HCT116 (cell line): ENCODE measurements around the gene LRP1B. TPM values are rescaled to one million over a fixed set of nuclear protein-coding genes. Genes with fewer than 3 reads are reported as not detected.

Experiments used
- ATAC-seq: fragments of 200-7000 bp; cut with Tn5 transposase; 2 replicates; pipeline ENCODE4 v1.9.1; 2020; ENCODE audit warnings: mild to moderate bottlenecking, moderate library complexity
- BruUV-seq: library from RNA; stranded (reverse); fragments of 400-500 nt; replicated peaks from 2 replicates; lab custom pipeline; 2021; lab: Mats Ljungman, UMichigan
- CTCF ChIA-PET: fragments of 300-600 bp; sonication (Branson Sonifier 250); formaldehyde crosslinking; loops from one replicate; lab custom pipeline; 2021; ENCODE audit warnings: antibody characterized with exemption; lab: Charles Lee
- POLR2A ChIA-PET: fragments of 300-600, 350-600 bp; sonication (Branson Sonifier 250); formaldehyde crosslinking; loops from one replicate; lab custom pipeline; 2021; ENCODE audit warnings: antibody characterized with exemption; lab: Charles Lee
- RAD21 ChIA-PET, 2 experiments: fragments of 300-600 bp; sonication (Branson Sonifier 250); formaldehyde crosslinking; loops; one replicate each; lab custom pipeline; 2023; ENCODE audit warnings: low total read pairs in 2 of 2; ENCODE audit not compliant: uncharacterized antibody in 2 of 2, unreplicated experiment in 2 of 2, low non-redundant PET in 1 of 2; lab: Charles Lee
- DNase-seq: peaks from one replicate; pipeline ENCODE4 v3.0.0-alpha.2; 2010; ENCODE audit warnings: low read depth, low spot score
- H2AFZ ChIP-seq: fragments of 200-600 bp; shearing (Covaris generic), sonication (generic); 2 replicates; pipeline ENCODE4 v1.6.1; 2017; ENCODE audit warnings: low read depth, mixed run types, mixed read lengths, antibody characterized with exemption, low read length; ENCODE audit not compliant: poor library complexity, severe bottlenecking
- H3K27ac ChIP-seq: 2 replicates; pipeline ENCODE4 v1.5.1; 2012; ENCODE audit warnings: low read depth, low read length
- H3K27me3 ChIP-seq: fragments of 200-600 bp; sonication (generic); 2 replicates; pipeline ENCODE4 v1.6.1; 2016; ENCODE audit warnings: mixed run types, low read length, mixed read lengths; ENCODE audit not compliant: insufficient read depth
- H3K36me3 ChIP-seq, 2 experiments: fragments of 200-500 bp in 1 of 2; fragments of 200-600 bp in 1 of 2; sonication (Bioruptor generic) in 1 of 2; sonication (generic) in 1 of 2; 2 replicates each; pipeline versions ENCODE4 v1.5.1 to v1.6.1; 2014 to 2016; ENCODE audit warnings: low read length in 2 of 2, inconsistent platforms in 1 of 2, mixed read lengths in 1 of 2, mixed run types in 1 of 2; ENCODE audit not compliant: insufficient read depth in 2 of 2, control insufficient read depth in 1 of 2
- H3K4me1 ChIP-seq, 2 experiments: fragments of 200-600 bp in 1 of 2; sonication (generic) in 1 of 2; 2 replicates each; pipeline versions ENCODE4 v1.5.1 to v1.6.1; 2012 to 2017; ENCODE audit warnings: low read length in 2 of 2, inconsistent platforms in 1 of 2, mild to moderate bottlenecking in 1 of 2, mixed read lengths in 1 of 2, mixed run types in 1 of 2, moderate library complexity in 1 of 2; ENCODE audit not compliant: insufficient read depth in 2 of 2, control insufficient read depth in 1 of 2
- H3K4me2 ChIP-seq: fragments of 200-600 bp; sonication (generic); 2 replicates; pipeline ENCODE4 v1.6.1; 2017; ENCODE audit warnings: mixed run types, low read length, mixed read lengths
- H3K4me3 ChIP-seq, 2 experiments: fragments of 200-600 bp in 1 of 2; sonication (generic) in 1 of 2; replicated peaks in 1 of 2; 2 replicates each; pipeline ENCODE4 v1.5.1; 2011 to 2016; ENCODE audit warnings: low read length in 2 of 2, control low read depth in 1 of 2, low read depth in 1 of 2, mild to moderate bottlenecking in 1 of 2, mixed read lengths in 1 of 2, mixed run types in 1 of 2
- H3K79me2 ChIP-seq: fragments of 200-600 bp; sonication (generic); 2 replicates; pipeline ENCODE4 v1.6.1; 2017; ENCODE audit warnings: mild to moderate bottlenecking, mixed run types, low read length, moderate library complexity, mixed read lengths; ENCODE audit not compliant: insufficient read depth
- H3K9ac ChIP-seq: fragments of 200-600 bp; sonication (generic); 2 replicates; pipeline ENCODE4 v1.6.1; 2016; ENCODE audit warnings: low read length, mixed read lengths
- H3K9me2 ChIP-seq: fragments of 200-600 bp; sonication (generic), shearing (Covaris generic); 2 replicates; pipeline ENCODE4 v1.6.1; 2017; ENCODE audit warnings: mixed run types, mild to moderate bottlenecking, moderate library complexity; ENCODE audit not compliant: insufficient read depth
- H3K9me3 ChIP-seq, 2 experiments: fragments of 200-500 bp in 1 of 2; fragments of 200-600 bp in 1 of 2; sonication (Bioruptor generic) in 1 of 2; sonication (generic) in 1 of 2; 2 replicates each; pipeline ENCODE4 v1.6.1; 2014 to 2017; ENCODE audit warnings: low read length in 2 of 2, mixed read lengths in 2 of 2, inconsistent platforms in 1 of 2, low read depth in 1 of 2, mild to moderate bottlenecking in 1 of 2, mixed run types in 1 of 2, moderate library complexity in 1 of 2; ENCODE audit not compliant: control insufficient read depth in 1 of 2, insufficient read depth in 1 of 2
- H4K20me1 ChIP-seq: fragments of 200-600 bp; sonication (generic), shearing (Covaris generic); 2 replicates; pipeline ENCODE4 v1.6.1; 2017; ENCODE audit warnings: mixed run types, mild to moderate bottlenecking, moderate library complexity; ENCODE audit not compliant: insufficient read depth
- EZH2 ChIP-seq: fragments of 200-600 bp; sonication (generic); IDR thresholded peaks from 2 replicates; pipeline ENCODE4 v1.6.1; 2017; ENCODE audit warnings: antibody characterized with exemption, mixed run types
- EZH2phosphoT487 ChIP-seq: fragments of 200-600 bp; IDR thresholded peaks from 2 replicates; pipeline ENCODE4 v1.6.1; 2018; ENCODE audit warnings: antibody characterized with exemption, borderline replicate concordance
- TCF7L2 ChIP-seq: IDR thresholded peaks from 2 replicates; pipeline ENCODE4 v1.7.0; 2011; ENCODE audit warnings: borderline replicate concordance, inconsistent platforms; ENCODE audit not compliant: insufficient read depth, insufficient read length; ENCODE audit errors: extremely low read depth
- intact Hi-C: fragments of 100-400 bp; cut with micrococcal nuclease; formaldehyde crosslinking; loops from 2 replicates; pipeline ENCODE4 v1.10.0; 2022
- total RNA-seq: library from RNA; stranded (reverse); gene quantifications from one replicate; pipeline ENCODE4 v1.2.1, GENCODE V29; 2021; ENCODE audit not compliant: unreplicated experiment
- TF ChIP-seq, protein P1 (sequence below): IDR thresholded peaks from 2 replicates; pipeline ENCODE4 v1.6.1; 2012
- TF ChIP-seq, protein P2 (sequence below): IDR thresholded peaks from 2 replicates; pipeline ENCODE4 v1.6.1; 2012; ENCODE audit warnings: low read depth
- TF ChIP-seq, protein P3 (sequence below), 3 experiments: fragments of 200-600 bp in 1 of 3; sonication (generic) in 1 of 3; IDR thresholded peaks in 2 of 3; conservative IDR thresholded peaks in 1 of 3; 2 replicates each; pipeline ENCODE4 v1.5.1; 2012 to 2017; ENCODE audit warnings: low read depth in 2 of 3, low read length in 2 of 3, antibody characterized with exemption in 1 of 3, borderline replicate concordance in 1 of 3, control low read depth in 1 of 3, mild to moderate bottlenecking in 1 of 3, mixed read lengths in 1 of 3, mixed run types in 1 of 3, moderate library complexity in 1 of 3; ENCODE audit not compliant: insufficient read depth in 1 of 3

Gene LRP1B
- total RNA-seq, 1 experiment from 2014 or later: 0.34 TPM

DNA sequence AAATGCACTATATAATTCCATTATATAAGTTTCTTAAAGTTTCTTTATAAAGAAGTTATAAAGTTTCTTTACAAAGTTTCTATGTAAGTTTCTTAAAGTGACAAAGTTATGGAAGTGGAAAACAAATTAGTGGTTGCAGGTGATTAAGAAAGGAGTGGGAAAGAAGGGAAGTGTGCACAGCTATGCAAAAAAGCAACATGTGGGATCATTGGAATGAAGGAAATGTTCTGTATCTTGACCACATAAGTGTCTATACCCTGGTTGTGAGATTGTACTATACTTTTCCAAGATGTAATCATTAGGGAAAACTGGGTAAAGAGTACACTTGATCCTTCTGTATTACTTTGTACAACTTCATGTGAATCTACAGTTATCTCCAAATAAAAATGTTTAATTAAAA is 1541.1 kb downstream of the LRP1B start:
- Histone ChIP-seq H2AFZ (no peak overlapping the region), H3K27me3 (no peaks in the 10 kb centered on the region), H3K36me3 (no peaks in the 10 kb centered on the region), H3K4me2 (no peak overlapping the region), H3K9me3 (no peaks in the 10 kb centered on the region), H3K9ac (no peak overlapping the region), H3K9me2 (no peaks in the 10 kb centered on the region), H4K20me1 (no peaks in the 10 kb centered on the region), H3K27ac (no peak overlapping the region), H3K4me3 (no peak overlapping the region), H3K79me2 (no peaks in the 10 kb centered on the region)
- no TSS peak for BruUV-seq
- POLR2A ChIA-PET: no interaction called here
- RAD21 ChIA-PET: no interaction called here
- intact Hi-C loops: no loop called here
- CTCF ChIA-PET: no interaction called here
- TF ChIP-seq EZH2phosphoT487 (no peak), EZH2 (no peak), TCF7L2 (no peak)
- TF ChIP-seq, protein P1, sequence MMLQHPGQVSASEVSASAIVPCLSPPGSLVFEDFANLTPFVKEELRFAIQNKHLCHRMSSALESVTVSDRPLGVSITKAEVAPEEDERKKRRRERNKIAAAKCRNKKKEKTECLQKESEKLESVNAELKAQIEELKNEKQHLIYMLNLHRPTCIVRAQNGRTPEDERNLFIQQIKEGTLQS: no peak
- TF ChIP-seq, protein P2, sequence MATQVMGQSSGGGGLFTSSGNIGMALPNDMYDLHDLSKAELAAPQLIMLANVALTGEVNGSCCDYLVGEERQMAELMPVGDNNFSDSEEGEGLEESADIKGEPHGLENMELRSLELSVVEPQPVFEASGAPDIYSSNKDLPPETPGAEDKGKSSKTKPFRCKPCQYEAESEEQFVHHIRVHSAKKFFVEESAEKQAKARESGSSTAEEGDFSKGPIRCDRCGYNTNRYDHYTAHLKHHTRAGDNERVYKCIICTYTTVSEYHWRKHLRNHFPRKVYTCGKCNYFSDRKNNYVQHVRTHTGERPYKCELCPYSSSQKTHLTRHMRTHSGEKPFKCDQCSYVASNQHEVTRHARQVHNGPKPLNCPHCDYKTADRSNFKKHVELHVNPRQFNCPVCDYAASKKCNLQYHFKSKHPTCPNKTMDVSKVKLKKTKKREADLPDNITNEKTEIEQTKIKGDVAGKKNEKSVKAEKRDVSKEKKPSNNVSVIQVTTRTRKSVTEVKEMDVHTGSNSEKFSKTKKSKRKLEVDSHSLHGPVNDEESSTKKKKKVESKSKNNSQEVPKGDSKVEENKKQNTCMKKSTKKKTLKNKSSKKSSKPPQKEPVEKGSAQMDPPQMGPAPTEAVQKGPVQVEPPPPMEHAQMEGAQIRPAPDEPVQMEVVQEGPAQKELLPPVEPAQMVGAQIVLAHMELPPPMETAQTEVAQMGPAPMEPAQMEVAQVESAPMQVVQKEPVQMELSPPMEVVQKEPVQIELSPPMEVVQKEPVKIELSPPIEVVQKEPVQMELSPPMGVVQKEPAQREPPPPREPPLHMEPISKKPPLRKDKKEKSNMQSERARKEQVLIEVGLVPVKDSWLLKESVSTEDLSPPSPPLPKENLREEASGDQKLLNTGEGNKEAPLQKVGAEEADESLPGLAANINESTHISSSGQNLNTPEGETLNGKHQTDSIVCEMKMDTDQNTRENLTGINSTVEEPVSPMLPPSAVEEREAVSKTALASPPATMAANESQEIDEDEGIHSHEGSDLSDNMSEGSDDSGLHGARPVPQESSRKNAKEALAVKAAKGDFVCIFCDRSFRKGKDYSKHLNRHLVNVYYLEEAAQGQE: no peak
- TF ChIP-seq, protein P3, sequence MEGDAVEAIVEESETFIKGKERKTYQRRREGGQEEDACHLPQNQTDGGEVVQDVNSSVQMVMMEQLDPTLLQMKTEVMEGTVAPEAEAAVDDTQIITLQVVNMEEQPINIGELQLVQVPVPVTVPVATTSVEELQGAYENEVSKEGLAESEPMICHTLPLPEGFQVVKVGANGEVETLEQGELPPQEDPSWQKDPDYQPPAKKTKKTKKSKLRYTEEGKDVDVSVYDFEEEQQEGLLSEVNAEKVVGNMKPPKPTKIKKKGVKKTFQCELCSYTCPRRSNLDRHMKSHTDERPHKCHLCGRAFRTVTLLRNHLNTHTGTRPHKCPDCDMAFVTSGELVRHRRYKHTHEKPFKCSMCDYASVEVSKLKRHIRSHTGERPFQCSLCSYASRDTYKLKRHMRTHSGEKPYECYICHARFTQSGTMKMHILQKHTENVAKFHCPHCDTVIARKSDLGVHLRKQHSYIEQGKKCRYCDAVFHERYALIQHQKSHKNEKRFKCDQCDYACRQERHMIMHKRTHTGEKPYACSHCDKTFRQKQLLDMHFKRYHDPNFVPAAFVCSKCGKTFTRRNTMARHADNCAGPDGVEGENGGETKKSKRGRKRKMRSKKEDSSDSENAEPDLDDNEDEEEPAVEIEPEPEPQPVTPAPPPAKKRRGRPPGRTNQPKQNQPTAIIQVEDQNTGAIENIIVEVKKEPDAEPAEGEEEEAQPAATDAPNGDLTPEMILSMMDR (IDR thresholded peaks at IDR 0.05 in 2 of 3, conservative IDR thresholded peaks at IDR 0.05 in 1 of 3; ENCODE audit: borderline replicate concordance in 1 of 3, insufficient read depth in 1 of 3, low read depth in 2 of 3, low read length in 2 of 3): no peak
- TF ChIP-seq, all 23 proteins: peak for 0
- ATAC-seq: no peak
- H3K4me1 ChIP-seq: no peaks in the 10 kb centered on the region
- no peak for DNase-seq
